Germinal center (tissue), 1 donor: ENCODE results near the gene ATP10A.
"Not testable (repeated sequence)": the region's sequence is repeated elsewhere in the genome, so short reads cannot be mapped to it uniquely, and the experiment has no call there.

Experiments used
- DNase-seq: peaks from one replicate; pipeline ENCODE4 v3.0.0; 2012; ENCODE audit warnings: mixed read lengths, low spot score

The ATP10A gene

GRCh38 chr15:25649390-25649789 is 213.7 kb downstream of the ATP10A start:
- DNase-seq: no peak

- DNase-seq: no peak
Measured at GRCh38 chr15:25643120-25643519, 220.0 kb downstream of the ATP10A start.

GRCh38 chr15:25641762-25642161 is 221.4 kb downstream of the ATP10A start:
- no peak for DNase-seq

GRCh38 chr15:25641361-25641760 is 221.8 kb downstream of the ATP10A start:
- no peak for DNase-seq

- DNase-seq: not testable (repeated sequence)
Measured at GRCh38 chr15:25640959-25641358, 222.2 kb downstream of the ATP10A start.

- no peak for DNase-seq
Measured at GRCh38 chr15:25640381-25640780, 222.7 kb downstream of the ATP10A start.

GRCh38 chr15:25636486-25636885 is 226.6 kb downstream of the ATP10A start:
- DNase-seq: not testable (repeated sequence)

- DNase-seq: no peak
Measured at GRCh38 chr15:25635191-25635590, 227.9 kb downstream of the ATP10A start.

- no peak for DNase-seq
Measured at GRCh38 chr15:25633862-25634261, 229.3 kb downstream of the ATP10A start.

GRCh38 chr15:25631971-25632370 is 231.2 kb downstream of the ATP10A start:
- DNase-seq: no peak
